HL-60 (cell line): ENCODE measurements around the gene IL18BP.

Experiments
- GABPA ChIP-seq: IDR thresholded peaks from 2 replicates; pipeline ENCODE4 v1.6.1; 2012; ENCODE audit warnings: low read depth
- POLR2AphosphoS5 ChIP-seq: IDR thresholded peaks from 2 replicates; pipeline ENCODE4 v1.6.1; 2012; ENCODE audit warnings: low read depth
- SPI1 ChIP-seq: IDR thresholded peaks from 2 replicates; pipeline ENCODE4 v1.6.1; 2012; ENCODE audit warnings: low read depth, mild to moderate bottlenecking, borderline replicate concordance
- TF ChIP-seq, protein P1 (sequence below): IDR thresholded peaks from one replicate; pipeline ENCODE4 v1.5.1; 2011; ENCODE audit warnings: low read length, control low read depth, inconsistent platforms; ENCODE audit not compliant: insufficient read depth
- TF ChIP-seq, protein P2 (sequence below): IDR thresholded peaks from 2 replicates; pipeline ENCODE4 v1.6.1; 2012; ENCODE audit warnings: low read depth; ENCODE audit not compliant: insufficient replicate concordance

DNA sequence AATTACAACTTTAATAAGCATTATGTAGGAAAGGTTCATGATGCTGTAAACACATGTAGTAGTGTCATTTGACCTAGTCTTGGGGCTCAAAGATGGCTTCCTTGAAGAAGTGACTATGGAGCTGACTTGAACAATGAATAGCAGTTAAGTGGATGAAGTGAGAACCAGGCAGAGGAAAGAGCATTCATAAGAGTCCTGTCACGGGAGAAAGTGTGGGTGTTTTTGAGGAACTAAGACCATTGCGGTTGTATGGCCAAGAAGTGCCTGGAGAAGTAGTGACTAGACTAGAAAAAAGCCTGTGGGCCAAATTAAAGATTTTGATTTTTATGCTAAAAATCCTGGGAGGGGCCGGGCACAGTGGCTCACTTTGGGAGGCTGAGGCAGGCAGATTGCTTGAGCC is 7.2 kb upstream of the IL18BP start:
- TF ChIP-seq, protein P1, sequence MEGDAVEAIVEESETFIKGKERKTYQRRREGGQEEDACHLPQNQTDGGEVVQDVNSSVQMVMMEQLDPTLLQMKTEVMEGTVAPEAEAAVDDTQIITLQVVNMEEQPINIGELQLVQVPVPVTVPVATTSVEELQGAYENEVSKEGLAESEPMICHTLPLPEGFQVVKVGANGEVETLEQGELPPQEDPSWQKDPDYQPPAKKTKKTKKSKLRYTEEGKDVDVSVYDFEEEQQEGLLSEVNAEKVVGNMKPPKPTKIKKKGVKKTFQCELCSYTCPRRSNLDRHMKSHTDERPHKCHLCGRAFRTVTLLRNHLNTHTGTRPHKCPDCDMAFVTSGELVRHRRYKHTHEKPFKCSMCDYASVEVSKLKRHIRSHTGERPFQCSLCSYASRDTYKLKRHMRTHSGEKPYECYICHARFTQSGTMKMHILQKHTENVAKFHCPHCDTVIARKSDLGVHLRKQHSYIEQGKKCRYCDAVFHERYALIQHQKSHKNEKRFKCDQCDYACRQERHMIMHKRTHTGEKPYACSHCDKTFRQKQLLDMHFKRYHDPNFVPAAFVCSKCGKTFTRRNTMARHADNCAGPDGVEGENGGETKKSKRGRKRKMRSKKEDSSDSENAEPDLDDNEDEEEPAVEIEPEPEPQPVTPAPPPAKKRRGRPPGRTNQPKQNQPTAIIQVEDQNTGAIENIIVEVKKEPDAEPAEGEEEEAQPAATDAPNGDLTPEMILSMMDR: no peak
- TF ChIP-seq SPI1 (no peak), GABPA (no peak), POLR2AphosphoS5 (no peak)
- TF ChIP-seq, protein P2, sequence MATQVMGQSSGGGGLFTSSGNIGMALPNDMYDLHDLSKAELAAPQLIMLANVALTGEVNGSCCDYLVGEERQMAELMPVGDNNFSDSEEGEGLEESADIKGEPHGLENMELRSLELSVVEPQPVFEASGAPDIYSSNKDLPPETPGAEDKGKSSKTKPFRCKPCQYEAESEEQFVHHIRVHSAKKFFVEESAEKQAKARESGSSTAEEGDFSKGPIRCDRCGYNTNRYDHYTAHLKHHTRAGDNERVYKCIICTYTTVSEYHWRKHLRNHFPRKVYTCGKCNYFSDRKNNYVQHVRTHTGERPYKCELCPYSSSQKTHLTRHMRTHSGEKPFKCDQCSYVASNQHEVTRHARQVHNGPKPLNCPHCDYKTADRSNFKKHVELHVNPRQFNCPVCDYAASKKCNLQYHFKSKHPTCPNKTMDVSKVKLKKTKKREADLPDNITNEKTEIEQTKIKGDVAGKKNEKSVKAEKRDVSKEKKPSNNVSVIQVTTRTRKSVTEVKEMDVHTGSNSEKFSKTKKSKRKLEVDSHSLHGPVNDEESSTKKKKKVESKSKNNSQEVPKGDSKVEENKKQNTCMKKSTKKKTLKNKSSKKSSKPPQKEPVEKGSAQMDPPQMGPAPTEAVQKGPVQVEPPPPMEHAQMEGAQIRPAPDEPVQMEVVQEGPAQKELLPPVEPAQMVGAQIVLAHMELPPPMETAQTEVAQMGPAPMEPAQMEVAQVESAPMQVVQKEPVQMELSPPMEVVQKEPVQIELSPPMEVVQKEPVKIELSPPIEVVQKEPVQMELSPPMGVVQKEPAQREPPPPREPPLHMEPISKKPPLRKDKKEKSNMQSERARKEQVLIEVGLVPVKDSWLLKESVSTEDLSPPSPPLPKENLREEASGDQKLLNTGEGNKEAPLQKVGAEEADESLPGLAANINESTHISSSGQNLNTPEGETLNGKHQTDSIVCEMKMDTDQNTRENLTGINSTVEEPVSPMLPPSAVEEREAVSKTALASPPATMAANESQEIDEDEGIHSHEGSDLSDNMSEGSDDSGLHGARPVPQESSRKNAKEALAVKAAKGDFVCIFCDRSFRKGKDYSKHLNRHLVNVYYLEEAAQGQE: no peak
